Liver (tissue), 9 donors: ENCODE results near the gene MYOZ2. TPM values are rescaled to one million over a fixed set of nuclear protein-coding genes. Genes with fewer than 3 reads are reported as not detected.

Source experiments
- DNase-seq: peaks from one replicate; pipeline ENCODE4 v3.0.0-alpha.2; 2017; ENCODE audit warnings: low spot score
- H3K27ac ChIP-seq, 2 donors: one replicate each; pipeline ENCODE4 v1.7.0; 2013; ENCODE audit warnings: inconsistent platforms in 2 of 2, low read length in 2 of 2, control low read depth in 1 of 2, low read depth in 1 of 2, mild to moderate bottlenecking in 1 of 2
- H3K27me3 ChIP-seq, 4 donors: one replicate each; pipeline versions ENCODE4 v1.6.1 to v1.7.0; 2013; ENCODE audit warnings: low read length in 3 of 4, inconsistent platforms in 1 of 4, mild to moderate bottlenecking in 1 of 4, moderate library complexity in 1 of 4; ENCODE audit not compliant: control insufficient read depth in 4 of 4, insufficient read depth in 4 of 4
- H3K36me3 ChIP-seq, 4 donors: one replicate each; pipeline versions ENCODE4 v1.6.1 to v1.7.0; 2013; ENCODE audit warnings: low read length in 3 of 4, mild to moderate bottlenecking in 3 of 4, low read depth in 1 of 4, moderate library complexity in 1 of 4; ENCODE audit not compliant: control insufficient read depth in 4 of 4, insufficient read depth in 3 of 4
- H3K4me1 ChIP-seq, 4 donors: one replicate each; pipeline versions ENCODE4 v1.6.1 to v1.7.0; 2013; ENCODE audit warnings: low read length in 3 of 4, mild to moderate bottlenecking in 3 of 4, moderate library complexity in 1 of 4; ENCODE audit not compliant: control insufficient read depth in 4 of 4, insufficient read depth in 4 of 4
- H3K4me3 ChIP-seq, 3 donors: one replicate each; pipeline versions ENCODE4 v1.6.1 to v1.7.0; 2013; ENCODE audit warnings: low read length in 3 of 3, control low read depth in 1 of 3, low read depth in 1 of 3, mild to moderate bottlenecking in 1 of 3
- H3K9ac ChIP-seq, 2 donors: one replicate each; pipeline ENCODE4 v1.7.0; 2013; ENCODE audit warnings: low read length in 2 of 2, mild to moderate bottlenecking in 2 of 2, moderate library complexity in 2 of 2, control low read depth in 1 of 2, low read depth in 1 of 2
- H3K9me3 ChIP-seq, 4 donors: one replicate each; pipeline versions ENCODE4 v1.6.1 to v1.7.0; 2013; ENCODE audit warnings: low read length in 3 of 4; ENCODE audit not compliant: control insufficient read depth in 4 of 4
- ATF3 ChIP-seq: IDR thresholded peaks from 2 replicates; pipeline ENCODE4 v1.6.1; 2016; ENCODE audit warnings: antibody characterized with exemption
- EGR1 ChIP-seq, 2 donors: IDR thresholded peaks; 2 replicates each; pipeline ENCODE4 v1.6.1; 2016 to 2018; ENCODE audit warnings: antibody characterized with exemption in 2 of 2, low read depth in 2 of 2
- FOXA1 ChIP-seq: IDR thresholded peaks from 2 replicates; pipeline ENCODE4 v1.6.1; 2016; ENCODE audit warnings: antibody characterized with exemption
- FOXA2 ChIP-seq: IDR thresholded peaks from 2 replicates; pipeline ENCODE4 v1.6.1; 2016; ENCODE audit warnings: antibody characterized with exemption
- GABPA ChIP-seq, 2 donors: IDR thresholded peaks in 1 of 2; conservative IDR thresholded peaks in 1 of 2; 2 replicates each; pipeline ENCODE4 v1.6.1; 2016; ENCODE audit warnings: antibody characterized with exemption in 2 of 2, mild to moderate bottlenecking in 1 of 2, moderate library complexity in 1 of 2
- HNF4A ChIP-seq, 2 donors: conservative IDR thresholded peaks; 2 replicates each; pipeline ENCODE4 v1.6.1; 2016; ENCODE audit warnings: antibody characterized with exemption in 2 of 2, mild to moderate bottlenecking in 2 of 2
- HNF4G ChIP-seq: IDR thresholded peaks from 2 replicates; pipeline ENCODE4 v1.6.1; 2016; ENCODE audit warnings: antibody characterized with exemption
- JUND ChIP-seq, 2 donors: IDR thresholded peaks; 2 replicates each; pipeline ENCODE4 v1.6.1; 2016; ENCODE audit warnings: antibody characterized with exemption in 2 of 2
- MAX ChIP-seq: IDR thresholded peaks from 2 replicates; pipeline ENCODE4 v1.6.1; 2016; ENCODE audit warnings: antibody characterized with exemption
- NR2F2 ChIP-seq: IDR thresholded peaks from 2 replicates; pipeline ENCODE4 v1.6.1; 2016; ENCODE audit warnings: antibody characterized with exemption
- RAD21 ChIP-seq, 2 donors: IDR thresholded peaks; 2 replicates each; pipeline ENCODE4 v1.6.1; 2016; ENCODE audit warnings: antibody characterized with exemption in 2 of 2, mild to moderate bottlenecking in 2 of 2
- REST ChIP-seq: IDR thresholded peaks from 2 replicates; pipeline ENCODE4 v1.6.1; 2016; ENCODE audit warnings: antibody characterized with exemption, mild to moderate bottlenecking
- RXRA ChIP-seq, 2 donors: IDR thresholded peaks; 2 replicates each; pipeline ENCODE4 v1.6.1; 2017 to 2018; ENCODE audit warnings: antibody characterized with exemption in 2 of 2, mild to moderate bottlenecking in 1 of 2
- SP1 ChIP-seq: IDR thresholded peaks from 2 replicates; pipeline ENCODE4 v1.6.1; 2018; ENCODE audit warnings: antibody characterized with exemption, mild to moderate bottlenecking
- TAF1 ChIP-seq: conservative IDR thresholded peaks from 2 replicates; pipeline ENCODE4 v1.6.1; 2016; ENCODE audit warnings: antibody characterized with exemption, mild to moderate bottlenecking
- YY1 ChIP-seq: IDR thresholded peaks from 2 replicates; pipeline ENCODE4 v1.6.1; 2016; ENCODE audit warnings: antibody characterized with exemption, mild to moderate bottlenecking
- WGBS: extraction: QIAGEN DNeasy Blood & Tissue Kit; methylation state at CpG from one replicate; pipeline ENCODE4 v1.1.7; 2013; 5-methylcytosine and 5-hydroxymethylcytosine counted together
- polyA plus RNA-seq, 2 donors: library from polyadenylated mRNA; stranded (reverse) in 1 of 2; unstranded in 1 of 2; fragments of 200-250 nt in 1 of 2; fragments of >200 nt in 1 of 2; fragmentation: Nextera tagmentation in 1 of 2; extraction: Ambion mirVana in 1 of 2; gene quantifications; one replicate each; pipeline versions ENCODE4 v1.2.1 to v1.2.3, GENCODE V29; 2013 to 2015
- total RNA-seq, 2 donors: library from RNA; depleted of rRNA; stranded (reverse); fragments of >200 nt; gene quantifications; one replicate each; pipeline ENCODE4 v1.2.3, GENCODE V29; 2014
- TF ChIP-seq, protein P1 (sequence below): IDR thresholded peaks from 2 replicates; pipeline ENCODE4 v1.6.1; 2016; ENCODE audit warnings: antibody characterized with exemption
- TF ChIP-seq, protein P2 (sequence below): fragments of 150-350 bp; IDR thresholded peaks from 2 replicates; pipeline ENCODE4 v1.5.1; 2017; ENCODE audit warnings: improper control_type of control experiment, low read depth, low read length; ENCODE audit not compliant: missing input control
- donor health status: healthy.
- donor health status: healthy.
- donor health status: healthy.
- donor health status: healthy.
- donor health status: healthy.

MYOZ2 gene
- total RNA-seq (under 1 TPM in 1 of 2 donors, not detected in 1; 0.08 TPM), polyA plus RNA-seq (under 1 TPM in 1 of 2 donors, not detected in 1; 0.03 TPM)

DNA sequence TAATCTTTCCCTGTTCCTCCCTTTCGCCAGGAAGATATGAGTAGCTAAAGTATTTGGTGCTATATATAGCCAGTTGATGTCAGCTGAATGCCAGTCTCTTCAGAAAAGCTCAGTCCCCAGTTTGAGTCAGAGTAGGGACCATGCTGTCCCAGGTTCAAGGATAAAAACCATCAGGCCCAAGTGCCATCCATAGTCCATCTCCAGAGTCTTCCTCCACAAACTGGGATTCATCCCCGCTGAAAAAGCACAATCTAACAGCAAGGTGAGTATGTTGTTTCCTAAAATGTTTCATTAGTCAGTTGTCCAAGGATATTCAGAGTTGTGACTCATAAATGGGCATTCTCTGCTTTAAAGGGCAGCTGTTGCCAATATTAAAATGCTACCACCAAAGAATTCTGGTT lies at the start of gene MYOZ2:
TSS of gene MYOZ2 (plus strand) at position 112 of the 401 bp plus-strand sequence. CDS start 694 bp downstream, outside the sequence.
- Histone ChIP-seq H3K4me3 (no peak within 1 kb of the TSS), H3K9me3 (no peaks in the 10 kb centered on the region), H3K27ac (no peak within 1 kb of the TSS), H3K9ac (no peak within 1 kb of the TSS), H3K27me3 (peaks cover 0 to 3% (median 0%) of the 10 kb centered on the region in 4 donors), H3K36me3 (no peaks in the 10 kb centered on the region), H3K4me1 (no peaks in the 10 kb centered on the region)
- WGBS, result 92% methylated on average over 2 of the region's 2 CpGs
- no peak for DNase-seq
- TF ChIP-seq YY1, result no peak
- no peak for TF ChIP-seq TAF1
- TF ChIP-seq HNF4G, result no peak
- no peak for TF ChIP-seq NR2F2
- TF ChIP-seq, protein P1, sequence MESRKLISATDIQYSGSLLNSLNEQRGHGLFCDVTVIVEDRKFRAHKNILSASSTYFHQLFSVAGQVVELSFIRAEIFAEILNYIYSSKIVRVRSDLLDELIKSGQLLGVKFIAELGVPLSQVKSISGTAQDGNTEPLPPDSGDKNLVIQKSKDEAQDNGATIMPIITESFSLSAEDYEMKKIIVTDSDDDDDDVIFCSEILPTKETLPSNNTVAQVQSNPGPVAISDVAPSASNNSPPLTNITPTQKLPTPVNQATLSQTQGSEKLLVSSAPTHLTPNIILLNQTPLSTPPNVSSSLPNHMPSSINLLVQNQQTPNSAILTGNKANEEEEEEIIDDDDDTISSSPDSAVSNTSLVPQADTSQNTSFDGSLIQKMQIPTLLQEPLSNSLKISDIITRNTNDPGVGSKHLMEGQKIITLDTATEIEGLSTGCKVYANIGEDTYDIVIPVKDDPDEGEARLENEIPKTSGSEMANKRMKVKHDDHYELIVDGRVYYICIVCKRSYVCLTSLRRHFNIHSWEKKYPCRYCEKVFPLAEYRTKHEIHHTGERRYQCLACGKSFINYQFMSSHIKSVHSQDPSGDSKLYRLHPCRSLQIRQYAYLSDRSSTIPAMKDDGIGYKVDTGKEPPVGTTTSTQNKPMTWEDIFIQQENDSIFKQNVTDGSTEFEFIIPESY, result no peak
- no peak for TF ChIP-seq HNF4A (conservative IDR thresholded peaks at IDR 0.05)
- no peak for TF ChIP-seq SP1
- no peak for TF ChIP-seq FOXA2
- no peak for TF ChIP-seq GABPA (IDR thresholded peaks at IDR 0.05 in 1 of 2, conservative IDR thresholded peaks at IDR 0.05 in 1 of 2)
- no peak for TF ChIP-seq EGR1 (IDR thresholded peaks at IDR 0.05; ENCODE audit: low read depth in 2 of 2)
- TF ChIP-seq JUND (IDR thresholded peaks at IDR 0.05), result no peak
- no peak for TF ChIP-seq MAX
- no peak for TF ChIP-seq REST
- no peak for TF ChIP-seq RAD21 (IDR thresholded peaks at IDR 0.05)
- TF ChIP-seq RXRA (IDR thresholded peaks at IDR 0.05), result no peak
- no peak for TF ChIP-seq ATF3
- no peak for TF ChIP-seq FOXA1
- TF ChIP-seq, protein P2, sequence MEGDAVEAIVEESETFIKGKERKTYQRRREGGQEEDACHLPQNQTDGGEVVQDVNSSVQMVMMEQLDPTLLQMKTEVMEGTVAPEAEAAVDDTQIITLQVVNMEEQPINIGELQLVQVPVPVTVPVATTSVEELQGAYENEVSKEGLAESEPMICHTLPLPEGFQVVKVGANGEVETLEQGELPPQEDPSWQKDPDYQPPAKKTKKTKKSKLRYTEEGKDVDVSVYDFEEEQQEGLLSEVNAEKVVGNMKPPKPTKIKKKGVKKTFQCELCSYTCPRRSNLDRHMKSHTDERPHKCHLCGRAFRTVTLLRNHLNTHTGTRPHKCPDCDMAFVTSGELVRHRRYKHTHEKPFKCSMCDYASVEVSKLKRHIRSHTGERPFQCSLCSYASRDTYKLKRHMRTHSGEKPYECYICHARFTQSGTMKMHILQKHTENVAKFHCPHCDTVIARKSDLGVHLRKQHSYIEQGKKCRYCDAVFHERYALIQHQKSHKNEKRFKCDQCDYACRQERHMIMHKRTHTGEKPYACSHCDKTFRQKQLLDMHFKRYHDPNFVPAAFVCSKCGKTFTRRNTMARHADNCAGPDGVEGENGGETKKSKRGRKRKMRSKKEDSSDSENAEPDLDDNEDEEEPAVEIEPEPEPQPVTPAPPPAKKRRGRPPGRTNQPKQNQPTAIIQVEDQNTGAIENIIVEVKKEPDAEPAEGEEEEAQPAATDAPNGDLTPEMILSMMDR, result no peak
